Transverse colon (tissue), 4 donors: Measurements from ENCODE around the gene EIF6. TPM values are rescaled to one million over a fixed set of nuclear protein-coding genes. Genes with fewer than 3 reads are reported as not detected.

Source experiments
- DNase-seq: peaks from one replicate; pipeline ENCODE4 v3.0.0-alpha.2; 2019
- H3K27ac ChIP-seq, 4 donors: fragments of 200-600 bp; sonication (generic); 2 replicates each; pipeline ENCODE4 v1.5.1; 2016 to 2018; ENCODE audit warnings: inconsistent platforms in 4 of 4
- H3K27me3 ChIP-seq: fragments of 200-600 bp; sonication (generic); 2 replicates; pipeline ENCODE4 v1.5.1; 2017; ENCODE audit warnings: inconsistent platforms
- H3K36me3 ChIP-seq, 4 donors: fragments of 200-600 bp; sonication (generic); 2 replicates each; pipeline ENCODE4 v1.5.1; 2017 to 2019; ENCODE audit warnings: inconsistent platforms in 4 of 4
- H3K4me1 ChIP-seq, 4 donors: fragments of 200-600 bp; sonication (generic); 2 replicates each; pipeline ENCODE4 v1.5.1; 2017 to 2020; ENCODE audit warnings: inconsistent platforms in 4 of 4
- H3K4me3 ChIP-seq, 4 donors: fragments of 200-600 bp; sonication (generic); 1 replicate in 1 of 4; 2 replicates in 3 of 4; pipeline versions ENCODE4 v1.5.1 to v1.6.1; 2017 to 2019; ENCODE audit warnings: inconsistent platforms in 4 of 4
- H3K9me3 ChIP-seq, 2 donors: fragments of 200-600 bp; sonication (generic); 2 replicates each; pipeline ENCODE4 v1.5.1; 2017 to 2019; ENCODE audit warnings: inconsistent platforms in 2 of 2
- CTCF ChIP-seq, 5 experiments: fragments of 200-600 bp in 3 of 5; fragments of 450-650 bp in 2 of 5; sonication (generic) in 3 of 5; IDR thresholded peaks; 1 replicate in 2 of 5; 2 replicates in 3 of 5; pipeline ENCODE4 v1.5.1; 2016 to 2017; ENCODE audit warnings: antibody characterized with exemption in 5 of 5, inconsistent platforms in 3 of 5, mild to moderate bottlenecking in 2 of 5, moderate library complexity in 1 of 5
- EP300 ChIP-seq: sonication (generic); formaldehyde crosslinking; IDR thresholded peaks from one replicate; pipeline ENCODE4 v1.6.1; 2017; ENCODE audit warnings: antibody characterized with exemption, low read depth
- POLR2A ChIP-seq: fragments of 450-650 bp; IDR thresholded peaks from one replicate; pipeline ENCODE4 v1.6.1; 2016; ENCODE audit warnings: antibody characterized with exemption, mild to moderate bottlenecking, moderate library complexity
- POLR2AphosphoS5 ChIP-seq, 3 donors: sonication (generic); formaldehyde crosslinking; IDR thresholded peaks; one replicate each; pipeline ENCODE4 v1.6.1; 2016; ENCODE audit warnings: antibody characterized with exemption in 3 of 3
- whole genome bisulfite sequencing, 2 donors: methylation state at CpG; one replicate each; pipeline ENCODE4 v1.1.5; 2018; ENCODE audit warnings: low coverage in 1 of 2; 5-methylcytosine and 5-hydroxymethylcytosine counted together
- in situ Hi-C, 4 donors: fragments of 200-750 bp; cut with MboI; loops; one replicate each; pipeline versions ENCODE4 v1.15.0 to v1.15.1; 2017; ENCODE audit warnings: low sequenced_read_pairs in 3 of 4, low pct_ligation_motif_present in 1 of 4, low pct_unique_long_range_greater_than_20kb in 1 of 4
- intact Hi-C: fragments of 100-400 bp; cut with DNase I; formaldehyde crosslinking; loops from one replicate; pipeline ENCODE4 v1.15.1; 2023; ENCODE audit warnings: low total_unique reads
- total RNA-seq, 4 donors: library from RNA; depleted of rRNA; stranded (reverse); fragments of >200 nt; gene quantifications; one replicate each; pipeline ENCODE4 v1.1.0, GENCODE V29; 2016

The EIF6 gene
- total RNA-seq, 4 donors from 2014 or later = 54.9 to 168 (median 100) TPM

GRCh38 chr20:35291654-35292503 is 7.3 kb upstream of the EIF6 start, which contains the start of gene FAM83C:
FAM83C (minus strand) TSS chr20:35292425; CDS start chr20:35292304, 121 bp downstream.
- Histone ChIP-seq H3K27me3 (peaks cover 8% of the 10 kb centered on the region), H3K4me3 (no peak within 1 kb of the TSS), H3K4me1 (no peaks in the 10 kb centered on the region), H3K36me3 (no peaks in the 10 kb centered on the region), H3K27ac (no peak within 1 kb of the TSS), H3K9me3 (no peaks in the 10 kb centered on the region)
- intact Hi-C loops = no loop called here
- no peak for DNase-seq
- 90 to 100% methylated on average over 1 to 39 of the region's 40 CpGs for WGBS, 2 donors
- TF ChIP-seq CTCF (IDR thresholded peaks at IDR 0.05) (no peak), EP300 (no peak), POLR2AphosphoS5 (IDR thresholded peaks at IDR 0.05) (no peak), POLR2A (no peak)
- in situ Hi-C loops = loop anchor here in 1 of 4 donors (10.0 kb wide), 1 partner anchor 153 kb away; no protein-coding TSS in a partner anchor

- Histone ChIP-seq H3K4me1 (peaks cover 0 to 5% (median 0%) of the 10 kb centered on the region in 4 donors), H3K36me3 (no peaks in the 10 kb centered on the region), H3K4me3 (no peak overlapping the region), H3K27ac (no peak overlapping the region), H3K9me3 (no peaks in the 10 kb centered on the region), H3K27me3 (peaks cover 8% of the 10 kb centered on the region)
- in situ Hi-C loops = loop anchor here in 1 of 4 donors (10.0 kb wide), 1 partner anchor 154 kb away; no protein-coding TSS in a partner anchor
- intact Hi-C loops = no loop called here
- WGBS, 2 donors = 83% methylated on average over 7 of the region's 7 CpGs; no CpG with 5 or more reads in 1 of the 2 donors
- no peak for DNase-seq
- TF ChIP-seq EP300 (no peak), POLR2AphosphoS5 (IDR thresholded peaks at IDR 0.05) (no peak), POLR2A (no peak), CTCF (IDR thresholded peaks at IDR 0.05) (no peak)
Observed at GRCh38 chr20:35290887-35291417, 6.4 kb upstream of the EIF6 start.

- DNase-seq = no peak
- H3K4me1 ChIP-seq = peaks cover 2 to 8% (median 2%) of the 10 kb centered on the region in 4 donors
- no peak overlapping the region for H3K27ac ChIP-seq
- TF ChIP-seq CTCF (IDR thresholded peaks at IDR 0.05) = no peak
- peaks cover 8% of the 10 kb centered on the region for H3K27me3 ChIP-seq
- in situ Hi-C loops (loop anchor here in 1 of 4 donors (10.0 kb wide), 1 partner anchor 154 kb away; no protein-coding TSS in a partner anchor), intact Hi-C loops (no loop called here)
- no peak overlapping the region for H3K4me3 ChIP-seq
- H3K36me3 ChIP-seq = no peaks in the 10 kb centered on the region
- 65% methylated on average over 7 of the region's 7 CpGs; no CpG with 5 or more reads in 1 of the 2 donors for WGBS, 2 donors
- no peaks in the 10 kb centered on the region for H3K9me3 ChIP-seq
Observed at GRCh38 chr20:35290186-35290886, 5.8 kb upstream of the EIF6 start.
